Activated T-cell treated with anti-CD3 and anti-CD28 coated beads, Interleukin-2, amount 50 U/mL, for 4 hours (primary cell): ENCODE measurements around the gene RPL36A. TPM values are rescaled to one million over a fixed set of nuclear protein-coding genes. Genes with fewer than 3 reads are reported as not detected.

ENCODE experiments used
- ATAC-seq, 2 donors: fragments of 200-7000 bp; cut with Tn5 transposase; one replicate each; pipeline ENCODE4 v1.10.0; 2021
- DNase-seq: peaks from one replicate; pipeline ENCODE4 v3.0.0-alpha.2; 2020
- H3K27me3 Mint-ChIP-seq: one replicate; pipeline ENCODE4 v1.8.0; 2021; ENCODE audit warnings: low read depth, mixed read lengths
- H3K36me3 Mint-ChIP-seq: one replicate; pipeline ENCODE4 v1.8.0; 2022; ENCODE audit warnings: mixed read lengths; ENCODE audit not compliant: insufficient read depth
- H3K4me1 Mint-ChIP-seq: one replicate; pipeline ENCODE4 v1.8.0; 2021; ENCODE audit warnings: low read depth, mixed read lengths
- H3K4me3 Mint-ChIP-seq: one replicate; pipeline ENCODE4 v1.8.0; 2021; ENCODE audit warnings: mild to moderate bottlenecking, moderate library complexity, mixed read lengths
- H3K9me3 Mint-ChIP-seq: one replicate; pipeline ENCODE4 v1.8.0; 2021; ENCODE audit warnings: mixed read lengths
- total RNA-seq, 3 donors: library from RNA; stranded (reverse); gene quantifications; one replicate each; pipeline ENCODE4 v1.2.1, GENCODE V29; 2021

The RPL36A gene
- total RNA-seq, 3 donors from 2014 or later: 451 to 525 (median 514) TPM

DNA sequence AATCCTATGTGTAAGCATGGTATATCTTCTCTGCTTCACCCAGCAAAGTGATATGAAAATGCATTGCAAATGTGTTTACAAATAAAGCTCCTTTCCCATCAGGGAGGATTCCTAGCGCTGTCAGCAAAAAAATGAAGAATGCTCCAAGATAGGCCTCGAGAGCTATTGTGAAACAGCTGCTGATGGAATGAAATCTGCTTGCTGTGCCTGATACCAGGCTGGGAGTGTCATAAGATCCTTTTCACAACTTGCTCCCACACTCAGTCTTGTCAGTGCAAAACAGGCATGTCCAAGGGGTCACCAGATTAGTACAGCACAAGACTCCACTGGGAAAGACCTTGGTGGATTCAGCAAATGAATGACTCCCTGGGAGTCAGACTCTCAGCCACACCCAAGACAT, 51.3 kb downstream of the RPL36A start:
- Mint-ChIP-seq H3K36me3 (peaks cover 25% of the 10 kb centered on the region), H3K27me3 (no peaks in the 10 kb centered on the region), H3K4me3 (no peak overlapping the region), H3K9me3 (no peaks in the 10 kb centered on the region), H3K4me1 (peaks cover 3% of the 10 kb centered on the region)
- DNase-seq (no peak), ATAC-seq (no peak)

Other genes with a start within 250 kb of the RPL36A start
- under 1 TPM; 0.30 to 0.66 (median 0.42) TPM for gene DRP2, start 171.2 kb upstream of the RPL36A start, total RNA-seq
- gene TAF7L, start 99.7 kb upstream of the RPL36A start, total RNA-seq: under 1 TPM; 0.13 to 0.22 (median 0.15) TPM
- gene TIMM8A, start 42.3 kb upstream of the RPL36A start, total RNA-seq: 10 to 100 TPM; 40.5 to 45.5 (median 42.3) TPM
- 1 to 10 TPM in 2 of 3 donors, under 1 TPM in 1; 0.61 to 3.4 (median 2.3) TPM for gene BTK, start 4.8 kb upstream of the RPL36A start, total RNA-seq
- 10 to 100 TPM; 49.6 to 70.8 (median 62.4) TPM for gene GLA, start 16.9 kb downstream of the RPL36A start, total RNA-seq
- gene HNRNPH2, start 17.2 kb downstream of the RPL36A start, total RNA-seq: 10 to 100 TPM; 25.3 to 28.7 (median 26.5) TPM
- gene ARMCX4, start 94.4 kb downstream of the RPL36A start, total RNA-seq: 1 to 10 TPM; 2.7 to 4.6 (median 3.6) TPM
- 1 to 10 TPM; 1.2 to 4.8 (median 3.5) TPM for gene ARMCX1, start 159.5 kb downstream of the RPL36A start, total RNA-seq
- 10 to 100 TPM; 53.1 to 60.5 (median 53.4) TPM for gene ARMCX6, start 227.0 kb downstream of the RPL36A start, total RNA-seq
- gene ARMCX3, start 232.1 kb downstream of the RPL36A start, total RNA-seq: 10 to 100 TPM; 31.2 to 38.4 (median 32.0) TPM